ENCODE data around the gene BACH2.

GRCh38 chr6:89956182-89956581 is 340.5 kb downstream of the BACH2 start:
- TF ChIP-seq EP300 (conservative IDR thresholded peaks at IDR 0.05; ENCODE audit: poor library complexity, severe bottlenecking): no peak
- TF ChIP-seq CTCF (IDR thresholded peaks at IDR 0.05; ENCODE audit: poor library complexity, severe bottlenecking): no peak
- TF ChIP-seq POLR2AphosphoS5 (IDR thresholded peaks at IDR 0.05): no peak
- no peak for TF ChIP-seq REST (IDR thresholded peaks at IDR 0.05; ENCODE audit: borderline replicate concordance)
- no peak for TF ChIP-seq TAF1 (IDR thresholded peaks at IDR 0.05; ENCODE audit: low read depth)
- no peak for TF ChIP-seq EZH2 (IDR thresholded peaks at IDR 0.05; ENCODE audit: borderline replicate concordance, insufficient read depth, low read length, poor library complexity, severe bottlenecking)
- no peak for TF ChIP-seq MXI1 (conservative IDR thresholded peaks at IDR 0.05; ENCODE audit: poor library complexity, severe bottlenecking)
